GM12875 (cell line): Measurements from ENCODE around the gene HOXB5.

ENCODE experiments used
- H3K4me3 ChIP-seq: one replicate; pipeline ENCODE4 v1.5.1; 2011; ENCODE audit warnings: low read depth, low read length, control low read depth
- CTCF ChIP-seq: IDR thresholded peaks from 2 replicates; pipeline ENCODE4 v1.5.1; 2011; ENCODE audit warnings: low read depth, mild to moderate bottlenecking, control low read depth, inconsistent platforms, low read length, moderate library complexity, borderline replicate concordance; ENCODE audit not compliant: insufficient read depth

Gene HOXB5

GRCh38 chr17:48593126-48593829, at the start of gene HOXB5:
Gene HOXB5, minus strand, starts transcription at chr17:48593779. Its CDS starts 97 bp downstream, at chr17:48593682.
- H3K4me3 ChIP-seq: peak within 1 kb of the TSS; percentile 38
- TF ChIP-seq CTCF: no peak

DNA sequence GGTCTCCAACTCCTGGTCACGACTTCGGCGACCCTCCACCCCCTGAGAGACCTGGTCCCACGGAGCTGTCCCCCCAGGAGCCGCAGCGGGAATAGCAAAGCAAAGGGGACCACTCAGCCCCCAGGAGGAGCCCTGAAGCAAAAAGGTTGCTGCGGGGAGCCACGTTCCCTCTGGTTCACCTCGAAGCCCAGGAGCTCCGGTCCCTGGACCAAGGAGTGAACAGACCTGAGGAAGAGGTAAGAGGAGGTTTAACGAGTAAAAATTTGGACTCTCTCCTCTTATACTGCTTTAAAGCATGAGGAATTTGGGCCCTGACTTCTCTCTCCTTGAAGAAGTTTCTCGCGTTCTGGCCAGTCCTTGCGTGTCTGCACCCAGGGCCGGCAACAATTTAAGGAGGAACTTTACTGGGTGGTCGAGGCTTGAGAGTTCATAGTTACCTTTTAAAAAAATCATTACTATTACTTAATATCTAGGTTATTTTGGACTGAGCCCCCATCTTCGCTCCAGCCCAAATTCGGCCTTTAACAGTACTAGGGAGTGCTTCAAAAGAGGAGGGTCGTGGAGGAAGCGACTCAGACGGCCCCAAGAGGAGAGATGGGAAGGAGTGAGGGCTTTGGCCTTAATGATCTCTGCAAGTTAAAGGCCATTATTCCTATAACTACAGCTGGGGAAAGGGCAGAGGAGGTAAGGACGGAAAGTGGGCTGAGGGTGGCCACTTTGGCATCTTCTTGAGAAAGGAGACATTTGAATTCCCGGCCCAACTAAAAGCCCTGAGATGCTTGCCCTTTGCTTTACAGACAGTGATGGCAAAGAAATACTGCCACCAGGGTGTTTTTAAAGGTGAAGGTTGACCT, 49.5 kb upstream of the HOXB5 start:
- no peak for TF ChIP-seq CTCF
- no peak overlapping the region for H3K4me3 ChIP-seq

DNA sequence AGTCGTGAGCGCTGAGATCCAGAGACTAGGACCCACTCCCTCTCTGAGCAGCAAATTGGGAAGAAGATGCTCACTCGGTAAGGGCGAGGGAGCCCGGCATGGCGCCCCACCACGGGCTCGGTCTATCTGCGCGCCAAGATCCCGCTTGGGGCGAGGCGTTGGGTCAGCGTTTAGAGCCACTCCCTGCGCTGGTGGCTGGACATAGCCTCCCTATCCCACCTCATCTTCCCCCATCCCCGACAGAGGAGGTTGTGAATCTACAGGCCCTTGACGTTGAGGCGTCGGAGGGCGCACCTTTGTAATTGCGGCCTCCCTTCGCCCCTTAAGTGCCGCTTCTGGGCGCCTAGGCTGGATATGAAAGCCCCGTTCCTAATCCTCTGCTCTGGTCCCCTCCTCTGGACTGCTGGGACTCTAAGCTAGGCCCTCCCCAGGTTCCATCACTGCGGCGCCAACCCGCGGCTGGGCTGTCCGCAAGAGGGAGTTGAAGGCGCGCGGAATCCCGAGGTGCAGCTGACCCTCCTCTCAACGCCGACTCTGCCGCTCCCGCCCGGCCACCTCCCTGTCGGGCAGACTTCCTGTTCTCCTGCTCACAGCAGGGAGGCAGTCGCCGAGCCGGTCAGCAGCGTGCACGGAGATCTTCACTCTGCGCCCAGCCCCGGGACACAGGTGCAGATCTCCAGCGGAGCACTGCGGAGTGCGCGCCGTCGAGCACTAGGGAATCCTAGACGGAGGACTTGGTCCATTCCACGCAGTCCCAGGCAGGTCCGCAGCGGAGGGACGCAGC, 48.7 kb upstream of the HOXB5 start:
- no peak for TF ChIP-seq CTCF
- no peak overlapping the region for H3K4me3 ChIP-seq

DNA sequence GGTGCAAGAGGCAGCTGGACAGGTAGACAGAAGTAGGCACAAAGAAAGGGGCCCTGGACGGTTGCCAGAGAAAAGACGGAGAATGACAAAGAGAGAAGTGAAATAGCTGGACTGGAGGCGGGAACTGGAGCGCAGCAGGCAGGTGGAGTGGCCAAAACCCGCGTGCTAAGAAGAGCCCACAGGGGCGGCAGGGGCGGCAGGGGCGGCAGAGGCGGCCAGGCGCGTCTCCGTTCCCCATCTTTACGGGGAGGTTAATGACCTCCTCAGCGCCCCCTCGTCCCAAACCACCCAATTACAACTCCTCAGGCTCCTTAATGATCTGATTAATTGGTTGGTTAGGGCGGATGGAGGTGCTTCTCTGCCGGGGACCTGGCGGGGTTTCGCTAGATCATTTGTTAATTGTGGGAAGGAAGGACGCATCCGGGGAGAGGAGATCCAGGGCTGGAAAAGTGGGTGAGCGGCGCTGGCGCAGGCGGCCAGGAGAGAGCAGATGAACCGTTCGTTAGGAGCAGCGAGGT, 48.0 kb upstream of the HOXB5 start:
- H3K4me3 ChIP-seq: no peak overlapping the region
- TF ChIP-seq CTCF: no peak

DNA sequence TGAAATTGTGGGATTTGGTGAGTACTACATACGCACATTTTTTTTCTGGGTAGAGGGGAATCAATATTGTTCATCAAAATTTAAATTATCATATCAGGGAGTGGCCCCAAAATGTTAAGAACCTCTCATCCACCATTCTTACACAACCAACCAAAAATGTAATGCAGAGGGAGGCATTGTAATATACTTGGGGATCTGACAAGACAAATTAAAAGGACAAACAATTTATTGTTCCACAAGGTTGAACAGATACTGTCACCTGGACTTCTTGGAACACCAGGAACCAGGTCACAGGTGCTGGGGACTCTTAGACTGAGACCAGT, 47.2 kb upstream of the HOXB5 start:
- TF ChIP-seq CTCF: no peak
- H3K4me3 ChIP-seq: no peak overlapping the region

DNA sequence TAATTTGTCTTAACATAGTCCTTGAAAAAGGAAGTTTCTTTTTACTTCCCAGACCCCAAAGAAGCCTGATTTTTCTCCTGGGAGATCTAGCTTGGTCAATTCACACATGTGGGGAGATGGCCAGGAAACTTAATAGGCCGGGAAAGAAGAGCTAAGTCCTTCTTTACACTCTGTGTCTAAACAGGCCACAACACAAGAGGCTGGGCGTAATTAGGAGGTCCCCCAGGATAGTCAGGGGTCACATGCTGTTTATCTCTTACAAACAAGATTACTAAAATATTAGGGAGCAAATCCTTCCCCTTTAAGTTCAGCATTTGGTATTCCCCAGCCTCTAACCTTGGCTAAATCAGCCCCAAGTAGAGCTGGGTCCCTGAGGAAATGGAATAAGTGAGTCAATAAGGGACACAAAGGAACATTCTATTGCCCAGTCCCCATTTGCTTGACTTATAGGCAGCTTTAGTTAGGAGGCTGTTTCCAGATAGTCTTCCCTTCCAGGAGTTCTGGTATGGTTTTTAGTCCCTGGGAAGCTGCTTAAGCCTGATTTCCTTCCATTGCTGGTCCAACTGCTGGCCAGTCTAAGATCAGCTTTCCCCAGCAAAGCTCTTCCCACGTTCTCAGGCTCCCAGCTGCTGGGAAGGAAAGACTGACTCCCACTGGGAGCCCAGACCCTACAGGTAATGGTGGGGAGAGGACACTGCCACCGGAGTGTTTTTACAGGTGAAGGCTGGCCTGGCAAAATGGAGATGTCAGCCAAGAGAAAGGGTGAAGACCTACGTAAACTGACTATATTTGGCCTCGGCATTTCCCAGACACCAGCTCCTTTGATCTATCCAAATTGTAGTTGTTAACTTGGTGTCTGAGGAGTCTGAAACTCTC, 46.6 kb upstream of the HOXB5 start:
- no peak for TF ChIP-seq CTCF

More for the DNA sequence above, 46.6 kb upstream of the HOXB5 start:
- no peak overlapping the region for H3K4me3 ChIP-seq
